Effector memory CD4-positive, alpha-beta T cell (primary cell): Measurements from ENCODE around the gene CTSF.
"Not testable (repeated sequence)": the region's sequence is repeated elsewhere in the genome, so short reads cannot be mapped to it uniquely, and the experiment has no call there.

Source experiments
- DNase-seq, 3 donors: peaks; one replicate each; pipeline ENCODE4 v3.0.0-alpha.2; 2020
- H3K27ac ChIP-seq: 2 replicates; pipeline ENCODE4 v1.7.0; 2013; ENCODE audit warnings: mild to moderate bottlenecking, low read length, moderate library complexity; ENCODE audit not compliant: insufficient read depth, poor library complexity, severe bottlenecking
- H3K27me3 ChIP-seq: replicated peaks from 2 replicates; pipeline ENCODE4 v1.7.0; 2013; ENCODE audit warnings: mild to moderate bottlenecking, low read length; ENCODE audit not compliant: insufficient read depth, control insufficient read depth, poor library complexity, severe bottlenecking
- H3K36me3 ChIP-seq: 2 replicates; pipeline ENCODE4 v1.7.0; 2013; ENCODE audit warnings: mild to moderate bottlenecking, low read length, moderate library complexity; ENCODE audit not compliant: control insufficient read depth, insufficient read depth
- H3K4me1 ChIP-seq: 2 replicates; pipeline ENCODE4 v1.7.0; 2013; ENCODE audit warnings: low read length, mild to moderate bottlenecking; ENCODE audit not compliant: control insufficient read depth, insufficient read depth, poor library complexity, severe bottlenecking
- H3K4me3 ChIP-seq: 2 replicates; pipeline ENCODE4 v1.7.0; 2013; ENCODE audit warnings: low read length, low read depth, mild to moderate bottlenecking; ENCODE audit not compliant: insufficient read depth, poor library complexity, severe bottlenecking
- H3K9me3 ChIP-seq: 2 replicates; pipeline ENCODE4 v1.7.0; 2013; ENCODE audit warnings: mild to moderate bottlenecking, low read length, moderate library complexity; ENCODE audit not compliant: control insufficient read depth

CTSF gene

GRCh38 chr11:66548041-66548440 is 20.4 kb downstream of the CTSF start:
- Histone ChIP-seq H3K27me3 (no peaks in the 10 kb centered on the region), H3K9me3 (no peaks in the 10 kb centered on the region)
- DNase-seq, result no peak

GRCh38 chr11:66547662-66548009 is 20.8 kb downstream of the CTSF start:
- Histone ChIP-seq H3K36me3 (no peaks in the 10 kb centered on the region), H3K27ac (no peak overlapping the region), H3K9me3 (no peaks in the 10 kb centered on the region), H3K4me3 (no peak overlapping the region), H3K27me3 (no peaks in the 10 kb centered on the region), H3K4me1 (peaks cover 25% of the 10 kb centered on the region)
- no peak for DNase-seq

More at GRCh38 chr11:66548041-66548440, 20.4 kb downstream of the CTSF start:
- no peak overlapping the region for H3K27ac ChIP-seq
- H3K4me1 ChIP-seq, result peaks cover 25% of the 10 kb centered on the region
- no peak overlapping the region for H3K4me3 ChIP-seq
- no peaks in the 10 kb centered on the region for H3K36me3 ChIP-seq

- Histone ChIP-seq H3K4me3 (peak overlapping the region; percentile 70), H3K9me3 (no peaks in the 10 kb centered on the region), H3K27me3 (no peaks in the 10 kb centered on the region), H3K36me3 (no peaks in the 10 kb centered on the region), H3K4me1 (peaks cover 25% of the 10 kb centered on the region), H3K27ac (no peak overlapping the region)
- no peak for DNase-seq
Observed at GRCh38 chr11:66546966-66547661, 21.3 kb downstream of the CTSF start.

GRCh38 chr11:66546368-66546965 is 21.9 kb downstream of the CTSF start, which contains the start of gene ACTN3:
ACTN3 (plus strand) TSS chr11:66546903; CDS start chr11:66546938, 35 bp downstream.
- DNase-seq, result peak in 1 of 3 donors; percentile 15
- peaks cover 25% of the 10 kb centered on the region for H3K4me1 ChIP-seq

GRCh38 chr11:66545701-66546367 is 22.6 kb downstream of the CTSF start, which contains the start of gene ZDHHC24:
ZDHHC24 (minus strand) TSS chr11:66546048; CDS start chr11:66546003, 45 bp downstream.
- Histone ChIP-seq H3K9me3 (no peaks in the 10 kb centered on the region), H3K27me3 (no peaks in the 10 kb centered on the region), H3K4me1 (peaks cover 25% of the 10 kb centered on the region), H3K4me3 (peak within 1 kb of the TSS; percentile 70), H3K27ac (peak within 1 kb of the TSS; percentile 78), H3K36me3 (peaks cover 5% of the 10 kb centered on the region)
- DNase-seq, result peak; percentile 80 to 82 (median 81)

More at GRCh38 chr11:66546368-66546965, 21.9 kb downstream of the CTSF start, which contains the start of gene ACTN3:
- Histone ChIP-seq H3K9me3 (no peaks in the 10 kb centered on the region), H3K27ac (peak within 1 kb of the TSS; percentile 78), H3K27me3 (no peaks in the 10 kb centered on the region), H3K36me3 (peaks cover 3% of the 10 kb centered on the region), H3K4me3 (peak within 1 kb of the TSS; percentile 70)

- H3K4me1 ChIP-seq, result peaks cover 25% of the 10 kb centered on the region
Observed at GRCh38 chr11:66544952-66545351, 23.5 kb downstream of the CTSF start.

GRCh38 chr11:66543263-66544107 is 24.9 kb downstream of the CTSF start:
- H3K9me3 ChIP-seq, result no peaks in the 10 kb centered on the region
- H3K4me3 ChIP-seq, result peak overlapping the region; percentile 12
- peaks cover 22% of the 10 kb centered on the region for H3K36me3 ChIP-seq
- peak; percentile 39 to 60 (median 53) for DNase-seq
- peaks cover 25% of the 10 kb centered on the region for H3K4me1 ChIP-seq
- H3K27me3 ChIP-seq, result no peaks in the 10 kb centered on the region
- peak overlapping the region; percentile 54 for H3K27ac ChIP-seq

More at GRCh38 chr11:66544952-66545351, 23.5 kb downstream of the CTSF start:
- peaks cover 11% of the 10 kb centered on the region for H3K36me3 ChIP-seq
- H3K27ac ChIP-seq, result peak overlapping the region; percentile 78
- H3K4me3 ChIP-seq, result peak overlapping the region; percentile 70
- not testable (repeated sequence) for H3K9me3 ChIP-seq, H3K27me3 ChIP-seq, DNase-seq

- Histone ChIP-seq H3K36me3 (peaks cover 22% of the 10 kb centered on the region), H3K27ac (no peak overlapping the region), H3K9me3 (no peaks in the 10 kb centered on the region), H3K4me3 (no peak overlapping the region), H3K4me1 (peaks cover 25% of the 10 kb centered on the region), H3K27me3 (no peaks in the 10 kb centered on the region)
- DNase-seq, result no peak
Observed at GRCh38 chr11:66542362-66542761, 26.0 kb downstream of the CTSF start.

GRCh38 chr11:66541892-66542291 is 26.5 kb downstream of the CTSF start:
- Histone ChIP-seq H3K27ac (no peak overlapping the region), H3K4me1 (peaks cover 23% of the 10 kb centered on the region), H3K9me3 (no peaks in the 10 kb centered on the region), H3K27me3 (no peaks in the 10 kb centered on the region), H3K36me3 (peaks cover 22% of the 10 kb centered on the region), H3K4me3 (no peak overlapping the region)
- no peak for DNase-seq
